H1 (cell line): ENCODE measurements around the gene LAMTOR3. TPM values are rescaled to one million over a fixed set of nuclear protein-coding genes. Genes with fewer than 3 reads are reported as not detected.

Experiments used
- TAF7 ChIP-seq: optimal IDR thresholded peaks from 2 replicates; pipeline ENCODE3; 2011; ENCODE audit warnings: low read depth, mild to moderate bottlenecking, inconsistent platforms, low read length, moderate library complexity, borderline replicate concordance
- YY1 ChIP-seq: IDR thresholded peaks from 2 replicates; pipeline ENCODE4 v1.6.1; 2011; ENCODE audit warnings: low read depth, mild to moderate bottlenecking, low read length
- polyA plus RNA-seq, 7 experiments: library from polyadenylated mRNA; depleted of rRNA in 3 of 7; stranded (reverse) in 5 of 7; unstranded in 2 of 7; fragments of >200 nt in 5 of 7; fragments of 200-250 nt in 2 of 7; gene quantifications; 1 replicate in 5 of 7; 2 replicates in 1 of 7; 4 replicates in 1 of 7; pipeline versions ENCODE4 v1.2.1 to v1.2.3, GENCODE V29; 2011 to 2013; ENCODE audit warnings: missing spikeins in 2 of 7, mixed read lengths in 2 of 7
- total RNA-seq: library from RNA; stranded (reverse); fragmentation: NEBNext Ultra II Directional; extraction: Animal tissue kit (Norgen Biotek cat#: 25700); gene quantifications from 2 replicates; pipeline ENCODE4 v1.2.1, GENCODE V29; 2021
- TF ChIP-seq, protein P1 (sequence below), 3 experiments: IDR thresholded peaks; 1 replicate in 2 of 3; 2 replicates in 1 of 3; pipeline versions ENCODE4 v1.5.1 to v1.6.1; 2011; ENCODE audit warnings: low read length in 3 of 3, mild to moderate bottlenecking in 3 of 3, inconsistent platforms in 2 of 3, low read depth in 1 of 3, moderate library complexity in 1 of 3; ENCODE audit not compliant: insufficient read depth in 1 of 3; ENCODE audit errors: control extremely low read depth in 1 of 3

The LAMTOR3 gene
- total and polyA plus RNA-seq, 2 of the 8 experiments (the other 6 are each of a cell fraction or from before 2014, with no cell fraction given), result 25.1 to 34.4 TPM

DNA sequence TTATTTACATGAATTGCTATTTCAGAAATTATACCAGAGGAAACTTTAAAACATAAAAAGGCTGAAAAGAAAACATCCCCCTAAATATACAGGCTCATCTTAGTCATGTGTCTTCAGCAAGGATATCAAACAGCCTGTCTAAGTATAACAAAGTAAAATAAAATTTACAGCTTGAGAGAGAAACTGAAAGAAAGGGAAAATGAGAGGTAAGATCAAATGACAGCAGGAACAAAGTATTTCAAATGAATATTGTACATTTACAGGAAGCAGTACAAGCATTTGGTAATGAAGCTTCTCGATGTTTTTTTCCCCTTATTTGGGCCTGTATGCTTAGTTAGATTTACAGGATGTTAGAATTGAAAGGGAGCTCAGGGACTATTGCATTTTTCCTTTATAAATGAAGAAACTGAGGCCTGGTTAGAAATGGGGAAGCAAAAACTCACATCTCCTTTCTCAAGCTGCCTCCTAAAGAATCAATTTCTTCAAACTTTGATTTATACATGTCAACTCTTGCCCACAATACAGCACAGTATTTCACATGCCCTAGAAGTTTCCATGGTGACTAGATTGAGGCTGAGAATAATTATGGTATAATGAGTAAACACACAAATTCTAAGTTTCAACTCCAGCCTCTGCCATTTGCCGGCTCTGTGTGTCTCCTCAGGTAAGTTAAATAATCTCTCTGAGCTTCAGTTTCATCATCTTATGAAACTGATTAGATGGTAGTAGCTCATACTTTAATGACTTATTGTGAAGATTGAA, 48.3 kb downstream of the LAMTOR3 start (continued):
- TF ChIP-seq TAF7, result no peak
- no peak for TF ChIP-seq YY1
- TF ChIP-seq, protein P1, sequence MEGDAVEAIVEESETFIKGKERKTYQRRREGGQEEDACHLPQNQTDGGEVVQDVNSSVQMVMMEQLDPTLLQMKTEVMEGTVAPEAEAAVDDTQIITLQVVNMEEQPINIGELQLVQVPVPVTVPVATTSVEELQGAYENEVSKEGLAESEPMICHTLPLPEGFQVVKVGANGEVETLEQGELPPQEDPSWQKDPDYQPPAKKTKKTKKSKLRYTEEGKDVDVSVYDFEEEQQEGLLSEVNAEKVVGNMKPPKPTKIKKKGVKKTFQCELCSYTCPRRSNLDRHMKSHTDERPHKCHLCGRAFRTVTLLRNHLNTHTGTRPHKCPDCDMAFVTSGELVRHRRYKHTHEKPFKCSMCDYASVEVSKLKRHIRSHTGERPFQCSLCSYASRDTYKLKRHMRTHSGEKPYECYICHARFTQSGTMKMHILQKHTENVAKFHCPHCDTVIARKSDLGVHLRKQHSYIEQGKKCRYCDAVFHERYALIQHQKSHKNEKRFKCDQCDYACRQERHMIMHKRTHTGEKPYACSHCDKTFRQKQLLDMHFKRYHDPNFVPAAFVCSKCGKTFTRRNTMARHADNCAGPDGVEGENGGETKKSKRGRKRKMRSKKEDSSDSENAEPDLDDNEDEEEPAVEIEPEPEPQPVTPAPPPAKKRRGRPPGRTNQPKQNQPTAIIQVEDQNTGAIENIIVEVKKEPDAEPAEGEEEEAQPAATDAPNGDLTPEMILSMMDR (IDR thresholded peaks at IDR 0.05; ENCODE audit: control extremely low read depth in 1 of 3, insufficient read depth in 1 of 3, low read depth in 1 of 3, low read length in 3 of 3), result no peak
